ENCODE data around the gene ZNF480.

DNA sequence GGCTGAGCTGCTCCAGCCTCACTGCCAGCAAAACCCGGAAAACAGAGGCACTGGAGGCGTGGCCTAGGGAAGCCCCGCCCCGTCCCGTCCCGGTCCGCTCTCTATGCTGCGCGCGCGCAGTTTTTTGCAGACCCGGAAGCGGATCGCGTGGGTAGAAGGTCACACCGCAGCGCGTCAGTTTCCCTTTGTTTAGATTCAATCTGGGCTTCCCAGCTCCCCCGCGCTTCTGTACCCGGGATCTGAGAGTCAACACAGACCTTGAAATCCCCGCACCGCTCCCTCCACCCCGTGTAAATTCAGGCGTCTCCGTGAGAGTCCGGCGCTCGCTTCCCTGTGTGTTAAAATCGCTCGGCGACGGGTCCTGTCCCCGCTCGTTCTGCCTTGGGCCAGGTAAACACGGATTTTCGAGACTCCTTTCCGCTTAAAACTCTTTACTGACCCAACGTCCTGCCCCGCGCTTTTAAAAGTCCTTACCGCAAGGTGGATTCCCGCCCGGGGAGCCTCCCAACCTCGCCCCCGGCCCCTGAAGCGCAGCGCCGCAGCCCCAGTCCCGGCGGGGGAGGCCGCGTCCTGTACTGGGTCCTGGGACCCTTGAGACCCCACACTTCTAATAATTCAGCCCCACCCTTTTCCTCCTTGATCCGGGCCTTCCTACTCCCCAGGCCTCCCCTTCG is 39.3 kb downstream of the ZNF480 start, which contains the start of gene ZNF610:
- TF ChIP-seq, protein P1, sequence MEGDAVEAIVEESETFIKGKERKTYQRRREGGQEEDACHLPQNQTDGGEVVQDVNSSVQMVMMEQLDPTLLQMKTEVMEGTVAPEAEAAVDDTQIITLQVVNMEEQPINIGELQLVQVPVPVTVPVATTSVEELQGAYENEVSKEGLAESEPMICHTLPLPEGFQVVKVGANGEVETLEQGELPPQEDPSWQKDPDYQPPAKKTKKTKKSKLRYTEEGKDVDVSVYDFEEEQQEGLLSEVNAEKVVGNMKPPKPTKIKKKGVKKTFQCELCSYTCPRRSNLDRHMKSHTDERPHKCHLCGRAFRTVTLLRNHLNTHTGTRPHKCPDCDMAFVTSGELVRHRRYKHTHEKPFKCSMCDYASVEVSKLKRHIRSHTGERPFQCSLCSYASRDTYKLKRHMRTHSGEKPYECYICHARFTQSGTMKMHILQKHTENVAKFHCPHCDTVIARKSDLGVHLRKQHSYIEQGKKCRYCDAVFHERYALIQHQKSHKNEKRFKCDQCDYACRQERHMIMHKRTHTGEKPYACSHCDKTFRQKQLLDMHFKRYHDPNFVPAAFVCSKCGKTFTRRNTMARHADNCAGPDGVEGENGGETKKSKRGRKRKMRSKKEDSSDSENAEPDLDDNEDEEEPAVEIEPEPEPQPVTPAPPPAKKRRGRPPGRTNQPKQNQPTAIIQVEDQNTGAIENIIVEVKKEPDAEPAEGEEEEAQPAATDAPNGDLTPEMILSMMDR (IDR thresholded peaks at IDR 0.05; ENCODE audit: borderline replicate concordance, extremely low read depth, low read length, poor library complexity, severe bottlenecking) = no peak
- no peak for TF ChIP-seq EZH2 (IDR thresholded peaks at IDR 0.05; ENCODE audit: borderline replicate concordance, low read depth, low read length, severe bottlenecking)

Data from DND-41 (cell line).